ENCODE results near the gene LPP. TPM values are rescaled to one million over a fixed set of nuclear protein-coding genes. Genes with fewer than 3 reads are reported as not detected.

The LPP gene
- total RNA-seq, 4 donors from 2014 or later, result 45.9 to 81.1 (median 63.0) TPM

GRCh38 chr3:188166441-188166840 lies 12.5 kb downstream of the LPP start:
- TF ChIP-seq POLR2A (IDR thresholded peaks at IDR 0.05), result no peak
- no peak for TF ChIP-seq CTCF (IDR thresholded peaks at IDR 0.05)
- WGBS, 2 donors, result 82% methylated on average over 3 of the region's 3 CpGs
- no peak for DNase-seq (ENCODE audit: low spot score in 2 of 2)
- intact Hi-C loops (cut with DNase I; ENCODE audit: low total_unique reads), result no loop called here
- no peak overlapping the region for H3K4me3 ChIP-seq (ENCODE audit: low read depth, poor library complexity, severe bottlenecking)

GRCh38 chr3:188168186-188168585 lies 14.2 kb downstream of the LPP start:
- intact Hi-C loops (cut with DNase I; ENCODE audit: low total_unique reads), result no loop called here
- TF ChIP-seq POLR2A (IDR thresholded peaks at IDR 0.05) (no peak), CTCF (IDR thresholded peaks at IDR 0.05) (no peak)
- DNase-seq (ENCODE audit: low spot score in 2 of 2), result no peak
- no peak overlapping the region for H3K4me3 ChIP-seq (ENCODE audit: low read depth, poor library complexity, severe bottlenecking)
- 80 to 83% methylated on average over 3 of the region's 3 CpGs for WGBS, 2 donors

- no peak for TF ChIP-seq CTCF (IDR thresholded peaks at IDR 0.05)
- intact Hi-C loops (cut with DNase I; ENCODE audit: low total_unique reads), result no loop called here
- H3K4me3 ChIP-seq (ENCODE audit: low read depth, poor library complexity, severe bottlenecking), result no peak overlapping the region
- DNase-seq (ENCODE audit: low spot score in 2 of 2), result no peak
Observed at GRCh38 chr3:188168648-188169047, 14.7 kb downstream of the LPP start.

GRCh38 chr3:188169830-188170455 lies 16.0 kb downstream of the LPP start:
- no peak for DNase-seq (ENCODE audit: low spot score in 2 of 2)
- 87 to 90% methylated on average over 10 of the region's 10 CpGs for WGBS, 2 donors
- no peak overlapping the region for H3K4me3 ChIP-seq (ENCODE audit: low read depth, poor library complexity, severe bottlenecking)
- no peak for TF ChIP-seq POLR2A (IDR thresholded peaks at IDR 0.05)
- TF ChIP-seq CTCF (IDR thresholded peaks at IDR 0.05), result no peak
- intact Hi-C loops (cut with DNase I; ENCODE audit: low total_unique reads), result loop anchor here (5.0 kb wide), 1 partner anchor 793 kb away; no protein-coding TSS in a partner anchor

GRCh38 chr3:188170461-188171459 lies 16.8 kb downstream of the LPP start:
- no peak overlapping the region for H3K4me3 ChIP-seq (ENCODE audit: low read depth, poor library complexity, severe bottlenecking)
- 96 to 97% methylated on average over 8 of the region's 8 CpGs for WGBS, 2 donors
- TF ChIP-seq POLR2A (IDR thresholded peaks at IDR 0.05) (no peak), CTCF (IDR thresholded peaks at IDR 0.05) (no peak)
- no peak for DNase-seq (ENCODE audit: low spot score in 2 of 2)
- intact Hi-C loops (cut with DNase I; ENCODE audit: low total_unique reads), result loop anchor here (5.0 kb wide), 1 partner anchor 793 kb away; no protein-coding TSS in a partner anchor
